Peyer's patch (tissue), 4 donors: Measurements from ENCODE around the gene PSMD9. TPM values are rescaled to one million over a fixed set of nuclear protein-coding genes. Genes with fewer than 3 reads are reported as not detected.
A peak's percentile ranks its signal among the peaks of the same experiment; 100 is the strongest.
"Not testable (repeated sequence)": the region's sequence is repeated elsewhere in the genome, so short reads cannot be mapped to it uniquely, and the experiment has no call there.

Source experiments
- DNase-seq, 3 donors: peaks; one replicate each; pipeline ENCODE4 v3.0.0-alpha.2; 2017 to 2019
- H3K27ac ChIP-seq, 4 donors: fragments of 200-600 bp; sonication (generic); one replicate each; pipeline ENCODE4 v1.5.1; 2016 to 2019
- H3K27me3 ChIP-seq, 2 donors: fragments of 200-600 bp; sonication (generic); one replicate each; pipeline ENCODE4 v1.5.1; 2019
- H3K36me3 ChIP-seq, 3 donors: fragments of 200-600 bp; sonication (generic); one replicate each; pipeline ENCODE4 v1.5.1; 2016 to 2019
- H3K4me1 ChIP-seq, 4 donors: fragments of 200-600 bp; sonication (generic); one replicate each; pipeline ENCODE4 v1.5.1; 2016 to 2019
- H3K4me3 ChIP-seq, 4 donors: fragments of 200-600 bp; sonication (generic); 1 replicate in 3 of 4; 2 replicates in 1 of 4; pipeline ENCODE4 v1.5.1; 2016 to 2019; ENCODE audit warnings: mild to moderate bottlenecking in 1 of 4
- H3K9me3 ChIP-seq, 4 donors: fragments of 200-600 bp; sonication (generic); one replicate each; pipeline ENCODE4 v1.5.1; 2016 to 2019; ENCODE audit warnings: mild to moderate bottlenecking in 1 of 4
- CTCF ChIP-seq, 6 experiments: fragments of 450-650 bp in 4 of 6; fragments of 200-600 bp in 2 of 6; sonication (generic) in 1 of 6; IDR thresholded peaks; one replicate each; pipeline ENCODE4 v1.5.1; 2017 to 2019; ENCODE audit warnings: antibody characterized with exemption in 6 of 6, mild to moderate bottlenecking in 3 of 6, moderate library complexity in 1 of 6
- POLR2A ChIP-seq, 2 donors: fragments of 450-650 bp; IDR thresholded peaks; one replicate each; pipeline ENCODE4 v1.5.1; 2017; ENCODE audit warnings: antibody characterized with exemption in 2 of 2, mild to moderate bottlenecking in 2 of 2, moderate library complexity in 2 of 2
- total RNA-seq, 4 donors: library from RNA; depleted of rRNA; stranded (reverse); fragments of >200 nt; gene quantifications; one replicate each; pipeline ENCODE4 v1.1.0, GENCODE V29; 2016

PSMD9 gene
- total RNA-seq, 4 donors from 2014 or later = 33.1 to 47.7 (median 37.8) TPM

GRCh38 chr12:121872546-121873215, 15.9 kb upstream of the PSMD9 start:
- no peaks in the 10 kb centered on the region for H3K36me3 ChIP-seq
- no peaks in the 10 kb centered on the region for H3K9me3 ChIP-seq
- DNase-seq = no peak
- H3K4me3 ChIP-seq = no peak overlapping the region
- H3K4me1 ChIP-seq = no peaks in the 10 kb centered on the region
- peak overlapping the region in 1 of 4 donors; percentile 32 for H3K27ac ChIP-seq
- no peak for TF ChIP-seq POLR2A (IDR thresholded peaks at IDR 0.05)
- no peak for TF ChIP-seq CTCF (IDR thresholded peaks at IDR 0.05)
- H3K27me3 ChIP-seq = no peaks in the 10 kb centered on the region

GRCh38 chr12:121873216-121873569, 15.4 kb upstream of the PSMD9 start:
- DNase-seq = no peak

GRCh38 chr12:121874071-121874470, 14.5 kb upstream of the PSMD9 start:
- Histone ChIP-seq H3K36me3 (no peaks in the 10 kb centered on the region), H3K4me1 (no peaks in the 10 kb centered on the region), H3K27me3 (no peaks in the 10 kb centered on the region), H3K27ac (no peak overlapping the region), H3K9me3 (no peaks in the 10 kb centered on the region), H3K4me3 (no peak overlapping the region)
- DNase-seq = no peak
- TF ChIP-seq CTCF (IDR thresholded peaks at IDR 0.05) (no peak), POLR2A (IDR thresholded peaks at IDR 0.05) (no peak)

More at GRCh38 chr12:121873216-121873569, 15.4 kb upstream of the PSMD9 start:
- H3K4me3 ChIP-seq = no peak overlapping the region
- no peaks in the 10 kb centered on the region for H3K4me1 ChIP-seq
- no peaks in the 10 kb centered on the region for H3K36me3 ChIP-seq
- TF ChIP-seq CTCF (IDR thresholded peaks at IDR 0.05) (no peak), POLR2A (IDR thresholded peaks at IDR 0.05) (no peak)
- H3K9me3 ChIP-seq = no peaks in the 10 kb centered on the region
- H3K27me3 ChIP-seq = no peaks in the 10 kb centered on the region
- peak overlapping the region in 1 of 4 donors; percentile 32 for H3K27ac ChIP-seq

GRCh38 chr12:121875582-121875981, 13.0 kb upstream of the PSMD9 start:
- no peaks in the 10 kb centered on the region for H3K27me3 ChIP-seq
- H3K9me3 ChIP-seq = no peaks in the 10 kb centered on the region
- no peak overlapping the region for H3K4me3 ChIP-seq
- DNase-seq = no peak
- H3K27ac ChIP-seq = no peak overlapping the region
- H3K4me1 ChIP-seq = no peaks in the 10 kb centered on the region
- no peaks in the 10 kb centered on the region for H3K36me3 ChIP-seq
- TF ChIP-seq POLR2A (IDR thresholded peaks at IDR 0.05) = no peak
- no peak for TF ChIP-seq CTCF (IDR thresholded peaks at IDR 0.05)

GRCh38 chr12:121876080-121876447, 12.5 kb upstream of the PSMD9 start:
- H3K36me3 ChIP-seq = not testable (repeated sequence)

GRCh38 chr12:121883315-121883660, 5.3 kb upstream of the PSMD9 start:
- H3K4me1 ChIP-seq = peaks cover 0 to 4% (median 0%) of the 10 kb centered on the region in 4 donors

More at GRCh38 chr12:121876080-121876447, 12.5 kb upstream of the PSMD9 start:
- not testable (repeated sequence) for H3K27me3 ChIP-seq, H3K27ac ChIP-seq, DNase-seq, H3K9me3 ChIP-seq, H3K4me1 ChIP-seq, H3K4me3 ChIP-seq

GRCh38 chr12:121885129-121885528, 3.5 kb upstream of the PSMD9 start:
- H3K36me3 ChIP-seq, H3K27me3 ChIP-seq, H3K27ac ChIP-seq, H3K4me3 ChIP-seq, H3K9me3 ChIP-seq, DNase-seq: not testable (repeated sequence)
- peaks cover 0 to 15% (median 8%) of the 10 kb centered on the region in 4 donors for H3K4me1 ChIP-seq

More at GRCh38 chr12:121883315-121883660, 5.3 kb upstream of the PSMD9 start:
- no peaks in the 10 kb centered on the region for H3K27me3 ChIP-seq
- no peak overlapping the region for H3K4me3 ChIP-seq
- no peaks in the 10 kb centered on the region for H3K36me3 ChIP-seq
- no peak for TF ChIP-seq CTCF (IDR thresholded peaks at IDR 0.05)
- TF ChIP-seq POLR2A (IDR thresholded peaks at IDR 0.05) = no peak
- DNase-seq = no peak
- no peak overlapping the region for H3K27ac ChIP-seq
- H3K9me3 ChIP-seq = no peaks in the 10 kb centered on the region
